Lung (tissue), 12 donors: ENCODE data around the gene PLXNA3. TPM values are rescaled to one million over a fixed set of nuclear protein-coding genes. Genes with fewer than 3 reads are reported as not detected.
A peak's percentile ranks its signal among the peaks of the same experiment; 100 is the strongest.

Source experiments
- ATAC-seq: fragments of 200-7000 bp; cut with Tn5 transposase; one replicate; pipeline ENCODE4 v1.9.1; 2020; ENCODE audit warnings: moderate number of reproducible peaks; ENCODE audit not compliant: insufficient read depth, low FRiP score
- DNase-seq, 3 donors: peaks; one replicate each; pipeline ENCODE4 v3.0.0-alpha.2; 2013 to 2017
- H3K27ac ChIP-seq, 2 donors: one replicate each; pipeline ENCODE4 v1.5.1; 2013; ENCODE audit warnings: mild to moderate bottlenecking in 2 of 2, moderate library complexity in 2 of 2, control low read depth in 1 of 2, inconsistent platforms in 1 of 2, low read depth in 1 of 2, low read length in 1 of 2
- H3K27me3 ChIP-seq, 3 donors: one replicate each; pipeline ENCODE4 v1.5.1; 2013; ENCODE audit warnings: low read length in 2 of 3; ENCODE audit not compliant: control insufficient read depth in 3 of 3, insufficient read depth in 3 of 3
- H3K36me3 ChIP-seq, 4 donors: one replicate each; pipeline ENCODE4 v1.5.1; 2013; ENCODE audit warnings: low read length in 4 of 4, mild to moderate bottlenecking in 1 of 4, moderate library complexity in 1 of 4; ENCODE audit not compliant: control insufficient read depth in 4 of 4, insufficient read depth in 4 of 4
- H3K4me1 ChIP-seq, 5 donors: one replicate each; pipeline ENCODE4 v1.5.1; 2013; ENCODE audit warnings: low read length in 5 of 5, mild to moderate bottlenecking in 2 of 5, moderate library complexity in 1 of 5; ENCODE audit not compliant: control insufficient read depth in 5 of 5, insufficient read depth in 5 of 5
- H3K4me3 ChIP-seq: one replicate; pipeline ENCODE4 v1.5.1; 2013; ENCODE audit warnings: mild to moderate bottlenecking, control low read depth, moderate library complexity
- H3K9ac ChIP-seq, 2 donors: one replicate each; pipeline ENCODE4 v1.5.1; 2013; ENCODE audit warnings: low read length in 2 of 2, control low read depth in 1 of 2; ENCODE audit not compliant: insufficient read depth in 1 of 2
- H3K9me3 ChIP-seq, 4 donors: one replicate each; pipeline ENCODE4 v1.5.1; 2013; ENCODE audit warnings: low read length in 3 of 4, mild to moderate bottlenecking in 1 of 4, moderate library complexity in 1 of 4; ENCODE audit not compliant: control insufficient read depth in 4 of 4, insufficient read depth in 3 of 4
- CTCF ChIP-seq: IDR thresholded peaks from 2 replicates; pipeline ENCODE4 v1.5.1; 2012; ENCODE audit warnings: mild to moderate bottlenecking; ENCODE audit errors: control extremely low read depth, extremely low read depth
- WGBS, 2 donors: extraction: QIAGEN DNeasy Blood & Tissue Kit; methylation state at CpG; one replicate each; pipeline ENCODE4 v1.1.7; 2013; 5-methylcytosine and 5-hydroxymethylcytosine counted together
- polyA plus RNA-seq, 2 donors: library from polyadenylated mRNA; stranded (reverse); fragments of 200-250 nt; gene quantifications; one replicate each; pipeline ENCODE4 v1.2.1, GENCODE V29; 2013
- total RNA-seq, 2 donors: library from RNA; depleted of rRNA in 1 of 2; stranded (reverse); fragments of >200 nt in 1 of 2; gene quantifications; one replicate each; pipeline ENCODE4 v1.2.1, GENCODE V29; 2014 to 2021
- donor health status: control.
- donor health status: control.
- donor health status: Bipolar disorder and iron deficiency.
- donor health status: healthy.
- donor health status: DM: yes; HTN: yes; CAD: no.

Gene PLXNA3
- total and polyA plus RNA-seq, 4 donors: 10.2 to 61.1 (median 16.7) TPM

GRCh38 chrX:154452823-154453222 is 5.3 kb upstream of the PLXNA3 start:
- H3K27me3 ChIP-seq: no peaks in the 10 kb centered on the region
- no peak for TF ChIP-seq CTCF
- H3K9ac ChIP-seq: no peak overlapping the region
- 94 to 97% methylated on average over 9 of the region's 9 CpGs for WGBS, 2 donors
- DNase-seq (no peak), ATAC-seq (no peak)
- no peak overlapping the region for H3K27ac ChIP-seq
- H3K4me1 ChIP-seq: no peaks in the 10 kb centered on the region
- no peak overlapping the region for H3K4me3 ChIP-seq
- peaks cover 0 to 15% (median 3%) of the 10 kb centered on the region in 4 donors for H3K36me3 ChIP-seq
- H3K9me3 ChIP-seq: no peaks in the 10 kb centered on the region

- H3K9ac ChIP-seq: no peak overlapping the region
- H3K27ac ChIP-seq: peak overlapping the region in 1 of 2 donors; percentile 61
- TF ChIP-seq CTCF: no peak
- H3K9me3 ChIP-seq: no peaks in the 10 kb centered on the region
- DNase-seq (peak in 2 of 3 donors; percentile 21 to 46), ATAC-seq (peak; percentile 44)
- no peaks in the 10 kb centered on the region for H3K27me3 ChIP-seq
- peak overlapping the region; percentile 48 for H3K4me3 ChIP-seq
- H3K36me3 ChIP-seq: peaks cover 0 to 5% (median 2%) of the 10 kb centered on the region in 4 donors
- 8 to 30% methylated on average over 25 to 65 of the region's 65 CpGs for WGBS, 2 donors
- peaks cover 0 to 10% (median 0%) of the 10 kb centered on the region in 5 donors for H3K4me1 ChIP-seq
Observed at GRCh38 chrX:154457491-154458115, 478 bp upstream of the PLXNA3 start.

- Histone ChIP-seq H3K4me1 (peaks cover 0 to 10% (median 0%) of the 10 kb centered on the region in 5 donors), H3K27ac (peak overlapping the region; percentile 52 to 61), H3K27me3 (no peaks in the 10 kb centered on the region), H3K9me3 (no peaks in the 10 kb centered on the region), H3K9ac (no peak overlapping the region), H3K4me3 (peak overlapping the region; percentile 48), H3K36me3 (peaks cover 0 to 5% (median 2%) of the 10 kb centered on the region in 4 donors)
- 55 to 60% methylated on average over 8 to 15 of the region's 15 CpGs for whole genome bisulfite sequencing, 2 donors
- DNase-seq (no peak), ATAC-seq (no peak)
- no peak for TF ChIP-seq CTCF
Observed at GRCh38 chrX:154458954-154459778, 1.1 kb downstream of the PLXNA3 start.
